BJ (cell line): ENCODE results near the gene TJAP1. TPM values are rescaled to one million over a fixed set of nuclear protein-coding genes. Genes with fewer than 3 reads are reported as not detected.
"Not testable (repeated sequence)": the region's sequence is repeated elsewhere in the genome, so short reads cannot be mapped to it uniquely, and the experiment has no call there.

ENCODE experiments used
- CTCF ChIA-PET: fragments of 350-600 bp; formaldehyde crosslinking; extraction: SDS; loops from one replicate; lab custom pipeline; 2021; ENCODE audit warnings: antibody characterized with exemption, inconsistent platforms; lab: Yijun Ruan, JAX
- POLR2A ChIA-PET: fragments of 300-600 bp; sonication (Branson Sonifier 250); formaldehyde crosslinking; extraction: SDS; loops from one replicate; lab custom pipeline; 2021; ENCODE audit warnings: antibody characterized with exemption; lab: Charles Lee
- DNase-seq: peaks from one replicate; pipeline ENCODE4 v3.0.0-alpha.2; 2011; ENCODE audit warnings: low read depth
- H3K27me3 ChIP-seq: 2 replicates; pipeline ENCODE4 v1.6.0; 2011; ENCODE audit warnings: low read length; ENCODE audit not compliant: control insufficient read depth, insufficient read depth
- H3K36me3 ChIP-seq: 2 replicates; pipeline ENCODE4 v1.5.1; 2011; ENCODE audit warnings: low read length; ENCODE audit not compliant: control insufficient read depth, insufficient read depth
- H3K4me3 ChIP-seq: 2 replicates; pipeline ENCODE4 v1.5.1; 2011; ENCODE audit warnings: low read depth, mild to moderate bottlenecking, control low read depth, low read length
- CTCF ChIP-seq: IDR thresholded peaks from 2 replicates; pipeline ENCODE4 v1.5.1; 2011; ENCODE audit warnings: low read depth, mild to moderate bottlenecking, control low read depth, inconsistent platforms, low read length, moderate library complexity; ENCODE audit not compliant: insufficient read depth
- polyA plus RNA-seq: library from polyadenylated mRNA; depleted of rRNA; stranded (reverse); fragments of >200 nt; gene quantifications from 2 replicates; pipeline ENCODE4 v1.2.3, GENCODE V29; 2011

The TJAP1 gene
- polyA plus RNA-seq, 1 experiment, result 29.0 TPM

- H3K36me3 ChIP-seq, result no peaks in the 10 kb centered on the region
- peaks cover 4% of the 10 kb centered on the region for H3K27me3 ChIP-seq
- no peak for TF ChIP-seq CTCF
- DNase-seq, result no peak
- POLR2A ChIA-PET, result no interaction called here
- H3K4me3 ChIP-seq, result no peak overlapping the region
- CTCF ChIA-PET, result no interaction called here
Measured at GRCh38 chr6:43461936-43462335, 15.4 kb upstream of the TJAP1 start.

- CTCF ChIA-PET, result interaction anchor here (1.0 to 1.1 kb wide), 2 partner anchors 32 to 42 kb away, joined by 3 to 5 read pairs; no protein-coding TSS in a partner anchor
- Histone ChIP-seq H3K36me3 (no peaks in the 10 kb centered on the region), H3K27me3 (peaks cover 4% of the 10 kb centered on the region), H3K4me3 (no peak overlapping the region)
- DNase-seq, result no peak
- no peak for TF ChIP-seq CTCF
- POLR2A ChIA-PET, result no interaction called here
Measured at GRCh38 chr6:43464337-43464736, 13.0 kb upstream of the TJAP1 start.

GRCh38 chr6:43465948-43466347 lies 11.4 kb upstream of the TJAP1 start:
- Histone ChIP-seq H3K36me3 (no peaks in the 10 kb centered on the region), H3K27me3 (peaks cover 4% of the 10 kb centered on the region), H3K4me3 (no peak overlapping the region)
- no peak for DNase-seq
- no peak for TF ChIP-seq CTCF
- ChIA-PET POLR2A (no interaction called here), CTCF (interaction anchor here (1.1 to 1.3 kb wide), 2 partner anchors 10 to 41 kb away, joined by 3 to 4 read pairs; no protein-coding TSS in a partner anchor)

- ChIA-PET POLR2A (interaction anchor here (0.6 kb wide), 1 partner anchor 20 kb away, joined by 3 read pairs; no protein-coding TSS in a partner anchor), CTCF (interaction anchor here (1.2 to 1.6 kb wide), 2 partner anchors 10 to 29 kb away, joined by 3 to 7 read pairs; no protein-coding TSS in a partner anchor)
- H3K4me3 ChIP-seq, H3K36me3 ChIP-seq, H3K27me3 ChIP-seq, DNase-seq: not testable (repeated sequence)
Measured at GRCh38 chr6:43467265-43467664, 10.1 kb upstream of the TJAP1 start.

GRCh38 chr6:43467752-43468151 lies 9.6 kb upstream of the TJAP1 start:
- no peak for DNase-seq
- no peak overlapping the region for H3K4me3 ChIP-seq
- ChIA-PET CTCF (interaction anchor here (0.5 to 1.6 kb wide), 3 partner anchors 11 to 636 kb away, joined by 3 to 7 read pairs (median 3); no protein-coding TSS in a partner anchor), POLR2A (interaction anchor here (0.6 kb wide), 1 partner anchor 20 kb away, joined by 3 read pairs; no protein-coding TSS in a partner anchor)
- no peak for TF ChIP-seq CTCF
- H3K27me3 ChIP-seq, result peaks cover 2% of the 10 kb centered on the region
- H3K36me3 ChIP-seq, result no peaks in the 10 kb centered on the region

- DNase-seq, result no peak
- Histone ChIP-seq H3K27me3 (no peaks in the 10 kb centered on the region), H3K36me3 (no peaks in the 10 kb centered on the region), H3K4me3 (no peak overlapping the region)
- ChIA-PET POLR2A (no interaction called here), CTCF (interaction anchor here (0.5 to 1.6 kb wide), 2 partner anchors 28 to 637 kb away, joined by 3 to 7 read pairs; no protein-coding TSS in a partner anchor)
- TF ChIP-seq CTCF, result no peak
Measured at GRCh38 chr6:43468240-43468639, 9.1 kb upstream of the TJAP1 start.
